Gastroesophageal sphincter (tissue), 4 donors: ENCODE data around the gene GSTO2. TPM values are rescaled to one million over a fixed set of nuclear protein-coding genes. Genes with fewer than 3 reads are reported as not detected.

ENCODE experiments used
- ATAC-seq: fragments of 150-250 bp; one replicate; pipeline ENCODE4 v1.9.1; 2016; ENCODE audit warnings: mild to moderate bottlenecking, moderate library complexity
- H3K27ac ChIP-seq, 4 donors: fragments of 200-600 bp; sonication (generic) in 3 of 4; 1 replicate in 3 of 4; 2 replicates in 1 of 4; pipeline ENCODE4 v1.5.1; 2016 to 2019
- H3K27me3 ChIP-seq: fragments of 200-600 bp; sonication (generic); one replicate; pipeline ENCODE4 v1.5.1; 2019
- H3K36me3 ChIP-seq, 2 donors: fragments of 200-600 bp; sonication (generic); one replicate each; pipeline ENCODE4 v1.5.1; 2019; ENCODE audit warnings: control low read depth in 1 of 2
- H3K4me1 ChIP-seq, 3 donors: fragments of 200-600 bp; sonication (generic); 1 replicate in 2 of 3; 2 replicates in 1 of 3; pipeline ENCODE4 v1.5.1; 2016 to 2019; ENCODE audit warnings: control low read depth in 2 of 3
- H3K4me3 ChIP-seq, 2 donors: fragments of 200-600 bp; sonication (generic); one replicate each; pipeline ENCODE4 v1.5.1; 2019; ENCODE audit warnings: mild to moderate bottlenecking in 1 of 2, moderate library complexity in 1 of 2
- H3K9me3 ChIP-seq, 3 donors: fragments of 200-600 bp; sonication (generic); one replicate each; pipeline ENCODE4 v1.5.1; 2017 to 2019; ENCODE audit warnings: control low read depth in 2 of 3
- EP300 ChIP-seq: sonication (generic); formaldehyde crosslinking; IDR thresholded peaks from one replicate; pipeline ENCODE4 v1.6.1; 2017; ENCODE audit warnings: antibody characterized with exemption, mild to moderate bottlenecking
- POLR2A ChIP-seq, 2 donors: fragments of 450-650 bp; IDR thresholded peaks; one replicate each; pipeline ENCODE4 v1.6.1; 2017; ENCODE audit warnings: antibody characterized with exemption in 2 of 2, mild to moderate bottlenecking in 2 of 2, moderate library complexity in 1 of 2
- POLR2AphosphoS5 ChIP-seq: sonication (generic); formaldehyde crosslinking; IDR thresholded peaks from one replicate; pipeline ENCODE4 v1.6.1; 2017; ENCODE audit warnings: antibody characterized with exemption
- WGBS, 2 donors: methylation state at CpG; one replicate each; pipeline ENCODE4 v1.1.5; 2018; ENCODE audit warnings: low coverage in 1 of 2; 5-methylcytosine and 5-hydroxymethylcytosine counted together
- total RNA-seq, 4 donors: library from RNA; depleted of rRNA; stranded (reverse); fragments of >200 nt; gene quantifications; one replicate each; pipeline ENCODE4 v1.1.0, GENCODE V29; 2016
- TF ChIP-seq, protein P1 (sequence below), 4 experiments: fragments of 200-600 bp in 2 of 4; fragments of 450-650 bp in 2 of 4; sonication (generic) in 1 of 4; IDR thresholded peaks; one replicate each; pipeline ENCODE4 v1.5.1; 2017 to 2019; ENCODE audit warnings: antibody characterized with exemption in 4 of 4, mild to moderate bottlenecking in 2 of 4, moderate library complexity in 2 of 4

Gene GSTO2
- total RNA-seq, 4 donors from 2014 or later, result 0.15 to 1.3 (median 0.21) TPM

DNA sequence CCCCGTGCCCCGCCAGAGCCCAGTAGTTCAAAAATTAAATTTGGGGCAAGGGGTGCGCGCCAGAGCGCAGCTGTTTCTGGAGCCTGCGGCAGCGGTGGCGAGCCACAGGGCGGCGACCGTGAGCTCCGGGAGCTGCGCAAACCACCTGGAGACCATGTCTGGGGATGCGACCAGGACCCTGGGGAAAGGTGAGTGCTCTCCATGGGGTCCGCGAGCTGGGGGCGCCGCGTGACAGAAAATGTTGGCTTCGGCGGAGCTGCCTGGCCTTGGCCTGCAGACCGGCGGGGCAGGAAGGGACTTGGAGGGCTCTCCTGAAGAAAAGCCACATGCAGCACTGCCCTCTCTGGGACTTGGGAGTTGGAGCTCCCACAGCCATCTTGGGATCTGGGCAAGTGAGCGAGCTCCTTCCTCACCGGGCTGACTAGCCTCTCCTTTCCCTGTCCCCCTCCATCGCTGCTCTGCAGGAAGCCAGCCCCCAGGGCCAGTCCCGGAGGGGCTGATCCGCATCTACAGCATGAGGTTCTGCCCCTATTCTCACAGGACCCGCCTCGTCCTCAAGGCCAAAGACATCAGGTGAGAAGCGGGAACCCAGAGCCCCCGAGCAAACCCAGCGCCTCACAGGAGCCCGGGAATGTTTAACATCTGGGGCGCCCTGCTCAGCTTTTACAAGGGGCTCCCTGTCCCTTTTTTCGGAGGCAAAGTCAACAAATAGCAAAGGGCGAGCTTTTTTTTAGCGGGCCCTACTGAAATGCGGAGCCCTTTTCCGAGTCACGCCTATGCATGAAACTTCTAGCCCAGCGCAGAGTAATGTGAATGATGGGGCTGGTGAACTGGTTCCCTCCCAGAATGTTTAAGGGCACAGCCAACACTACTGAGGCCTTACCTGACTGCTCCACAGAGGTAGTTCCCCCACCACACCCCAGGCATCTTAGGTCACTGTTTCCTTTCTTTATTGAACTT lies 6.1 kb downstream of the GSTO2 start:
- Histone ChIP-seq H3K27me3 (peaks cover 24% of the 10 kb centered on the region), H3K9me3 (no peaks in the 10 kb centered on the region), H3K4me3 (peak overlapping the region in 1 of 2 donors; percentile 9), H3K27ac (no peak overlapping the region), H3K36me3 (no peaks in the 10 kb centered on the region), H3K4me1 (peaks cover 0 to 8% (median 0%) of the 10 kb centered on the region in 3 donors)
- WGBS, 2 donors, result 66 to 100% methylated on average over 1 to 8 of the region's 42 CpGs
- no peak for TF ChIP-seq EP300
- TF ChIP-seq, protein P1, sequence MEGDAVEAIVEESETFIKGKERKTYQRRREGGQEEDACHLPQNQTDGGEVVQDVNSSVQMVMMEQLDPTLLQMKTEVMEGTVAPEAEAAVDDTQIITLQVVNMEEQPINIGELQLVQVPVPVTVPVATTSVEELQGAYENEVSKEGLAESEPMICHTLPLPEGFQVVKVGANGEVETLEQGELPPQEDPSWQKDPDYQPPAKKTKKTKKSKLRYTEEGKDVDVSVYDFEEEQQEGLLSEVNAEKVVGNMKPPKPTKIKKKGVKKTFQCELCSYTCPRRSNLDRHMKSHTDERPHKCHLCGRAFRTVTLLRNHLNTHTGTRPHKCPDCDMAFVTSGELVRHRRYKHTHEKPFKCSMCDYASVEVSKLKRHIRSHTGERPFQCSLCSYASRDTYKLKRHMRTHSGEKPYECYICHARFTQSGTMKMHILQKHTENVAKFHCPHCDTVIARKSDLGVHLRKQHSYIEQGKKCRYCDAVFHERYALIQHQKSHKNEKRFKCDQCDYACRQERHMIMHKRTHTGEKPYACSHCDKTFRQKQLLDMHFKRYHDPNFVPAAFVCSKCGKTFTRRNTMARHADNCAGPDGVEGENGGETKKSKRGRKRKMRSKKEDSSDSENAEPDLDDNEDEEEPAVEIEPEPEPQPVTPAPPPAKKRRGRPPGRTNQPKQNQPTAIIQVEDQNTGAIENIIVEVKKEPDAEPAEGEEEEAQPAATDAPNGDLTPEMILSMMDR (IDR thresholded peaks at IDR 0.05), result peak; percentile 59 to 81 (median 64)
- ATAC-seq, result peak; percentile 65

DNA sequence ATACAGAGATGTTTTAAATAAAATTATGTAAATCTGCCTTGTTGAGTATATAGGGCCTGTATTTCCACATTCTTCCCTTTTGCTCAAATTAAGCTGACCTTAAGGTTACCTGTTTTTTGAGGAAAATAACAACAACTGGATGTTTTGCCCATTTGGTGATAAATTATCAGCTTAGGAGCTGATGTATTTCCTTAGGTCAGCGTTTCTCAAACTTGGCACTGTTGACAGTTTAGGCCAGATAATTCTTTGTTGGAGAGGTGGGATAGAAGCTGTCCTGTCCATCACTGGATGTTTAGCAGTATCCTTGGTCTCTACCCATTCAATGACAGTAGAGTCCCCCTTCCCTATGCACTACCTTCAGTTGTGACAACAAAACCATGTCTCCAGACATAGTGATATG lies 7.2 kb downstream of the GSTO2 start:
- no peaks in the 10 kb centered on the region for H3K9me3 ChIP-seq
- H3K27me3 ChIP-seq, result peaks cover 24% of the 10 kb centered on the region
- no peaks in the 10 kb centered on the region for H3K36me3 ChIP-seq
- ATAC-seq, result no peak
- peaks cover 0 to 8% (median 0%) of the 10 kb centered on the region in 3 donors for H3K4me1 ChIP-seq
- no peak overlapping the region for H3K4me3 ChIP-seq
- no peak overlapping the region for H3K27ac ChIP-seq
- WGBS, 2 donors, result 50% methylated on average over 1 of the region's 1 CpG
- TF ChIP-seq, protein P1 (IDR thresholded peaks at IDR 0.05), result no peak
- TF ChIP-seq EP300 (no peak), POLR2AphosphoS5 (no peak), POLR2A (IDR thresholded peaks at IDR 0.05) (no peak)

DNA sequence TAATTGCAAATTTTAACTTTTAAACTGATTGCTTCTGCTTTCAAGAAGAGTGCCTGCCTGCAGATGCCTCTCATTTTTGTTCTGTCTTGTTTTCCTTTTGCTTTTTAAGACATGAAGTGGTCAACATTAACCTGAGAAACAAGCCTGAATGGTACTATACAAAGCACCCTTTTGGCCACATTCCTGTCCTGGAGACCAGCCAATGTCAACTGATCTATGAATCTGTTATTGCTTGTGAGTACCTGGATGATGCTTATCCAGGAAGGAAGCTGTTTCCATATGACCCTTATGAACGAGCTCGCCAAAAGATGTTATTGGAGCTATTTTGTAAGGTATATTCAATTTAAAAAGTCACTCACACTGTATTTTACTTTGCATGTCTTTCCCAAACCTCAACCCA lies 8.8 kb downstream of the GSTO2 start:
- H3K4me3 ChIP-seq, result no peak overlapping the region
- TF ChIP-seq POLR2A (IDR thresholded peaks at IDR 0.05), result no peak
- no peak for TF ChIP-seq POLR2AphosphoS5
- TF ChIP-seq, protein P1 (IDR thresholded peaks at IDR 0.05), result no peak
- TF ChIP-seq EP300, result no peak
- no peaks in the 10 kb centered on the region for H3K36me3 ChIP-seq
- H3K27me3 ChIP-seq, result peaks cover 24% of the 10 kb centered on the region
- H3K4me1 ChIP-seq, result peaks cover 0 to 8% (median 0%) of the 10 kb centered on the region in 3 donors
- WGBS, 2 donors, result 67 to 76% methylated on average over 2 of the region's 2 CpGs
- H3K9me3 ChIP-seq, result no peaks in the 10 kb centered on the region
- no peak for ATAC-seq
- H3K27ac ChIP-seq, result no peak overlapping the region

DNA sequence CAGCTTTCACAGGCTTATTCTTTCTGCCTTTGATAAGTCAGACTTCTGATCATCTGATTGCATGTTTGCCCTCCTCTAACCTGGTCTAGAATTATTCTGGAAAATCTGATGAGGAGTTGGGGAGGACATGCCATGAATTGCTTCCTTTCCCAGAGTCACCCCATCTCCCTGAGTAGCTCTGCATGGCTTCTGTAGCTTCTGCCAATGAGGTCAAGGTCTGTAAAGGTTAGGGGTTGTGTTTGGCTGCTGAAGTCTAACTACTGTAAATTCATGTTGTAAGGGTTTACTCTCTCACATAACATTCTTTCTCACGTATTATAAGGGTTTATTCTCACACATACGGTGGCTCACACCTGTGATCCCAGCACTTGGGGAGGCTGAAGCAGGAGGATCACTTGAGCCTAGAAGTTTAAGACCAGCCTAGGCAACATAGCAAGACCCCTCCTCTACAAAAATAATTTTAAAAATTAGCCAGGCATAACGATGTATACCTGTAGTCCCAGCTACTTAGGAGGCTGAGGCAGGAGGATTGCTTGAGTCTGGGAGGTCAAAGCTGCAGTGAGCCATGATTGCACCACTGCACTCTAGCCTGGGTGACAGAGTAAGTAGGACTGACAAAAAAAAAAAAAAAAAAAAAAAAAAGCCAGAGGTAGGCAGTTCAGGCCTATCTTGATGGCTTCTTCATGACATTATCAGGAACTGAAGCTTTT lies 10.7 kb downstream of the GSTO2 start:
- no peak for ATAC-seq
- no peak overlapping the region for H3K27ac ChIP-seq
- TF ChIP-seq, protein P1 (IDR thresholded peaks at IDR 0.05), result no peak
- no peaks in the 10 kb centered on the region for H3K36me3 ChIP-seq
- H3K4me3 ChIP-seq, result no peak overlapping the region
- no peaks in the 10 kb centered on the region for H3K9me3 ChIP-seq
- peaks cover 0 to 5% (median 0%) of the 10 kb centered on the region in 3 donors for H3K4me1 ChIP-seq
- 93 to 94% methylated on average over 2 to 3 of the region's 3 CpGs for WGBS, 2 donors
- H3K27me3 ChIP-seq, result peaks cover 19% of the 10 kb centered on the region
